Cardiac muscle cell (in vitro differentiated cells and primary cell): Measurements from ENCODE around the gene KIF26B. TPM values are rescaled to one million over a fixed set of nuclear protein-coding genes. Genes with fewer than 3 reads are reported as not detected.

ENCODE experiments used
- DNase-seq, 2 donors: peaks; one replicate each; pipeline versions ENCODE4 v3.0.0 to v3.0.0-alpha.2; 2010 to 2017; ENCODE audit warnings: low read depth in 1 of 2, low spot score in 1 of 2
- H3K27ac ChIP-seq: fragments of 200-600 bp; sonication (generic); 2 replicates; pipeline ENCODE4 v1.5.1; 2016
- H3K27me3 ChIP-seq: fragments of 200-600 bp; sonication (generic); 2 replicates; pipeline ENCODE4 v1.6.0; 2016; ENCODE audit warnings: control low read depth
- H3K36me3 ChIP-seq: fragments of 200-600 bp; sonication (generic); 2 replicates; pipeline ENCODE4 v1.5.1; 2016; ENCODE audit warnings: control low read depth
- H3K4me1 ChIP-seq: fragments of 200-600 bp; sonication (generic); 2 replicates; pipeline ENCODE4 v1.8.1; 2017; ENCODE audit warnings: low read depth, mild to moderate bottlenecking, mixed run types
- H3K4me3 ChIP-seq: fragments of 200-600 bp; sonication (generic); 2 replicates; pipeline ENCODE4 v1.5.1; 2016; ENCODE audit warnings: mild to moderate bottlenecking
- H3K9me3 ChIP-seq: fragments of 200-600 bp; sonication (generic); 2 replicates; pipeline ENCODE4 v1.5.1; 2017; ENCODE audit warnings: low read depth, mild to moderate bottlenecking, control low read depth
- polyA plus RNA-seq: library from polyadenylated mRNA; unstranded; fragments of >200 nt; fragmentation: Nextera tagmentation; extraction: Ambion mirVana; gene quantifications from 2 replicates; pipeline ENCODE4 v1.2.1, GENCODE V29; 2016
- total RNA-seq: library from RNA; depleted of rRNA; stranded (reverse); fragments of >200 nt; gene quantifications from 2 replicates; pipeline ENCODE4 v1.2.3, GENCODE V29; 2016
- TF ChIP-seq, protein P1 (sequence below): IDR thresholded peaks from 2 replicates; pipeline ENCODE4 v1.5.1; 2012; ENCODE audit warnings: low read depth, mild to moderate bottlenecking, low read length

Gene KIF26B
- total and polyA plus RNA-seq, 2 experiments from 2014 or later, result 58.9 to 177 TPM

DNA sequence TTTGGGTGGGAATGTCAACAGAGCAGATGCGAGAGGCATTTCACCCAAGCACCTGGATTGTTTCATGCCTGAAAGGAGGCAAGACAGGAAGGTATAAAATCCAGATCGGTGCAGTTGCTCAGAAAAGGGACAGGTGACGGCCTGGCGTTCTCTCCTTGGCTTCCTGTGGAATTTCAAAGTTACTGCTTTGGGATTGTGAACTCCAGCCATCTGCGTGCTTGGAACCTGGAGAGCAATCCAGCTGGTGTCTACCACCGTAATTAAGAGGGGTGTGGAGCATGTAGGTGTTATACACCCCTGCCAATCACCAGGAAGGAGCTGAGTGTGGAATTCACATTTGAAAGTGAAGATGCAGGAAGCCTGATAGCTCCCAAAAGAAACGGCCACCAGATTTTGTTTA is 286.1 kb downstream of the KIF26B start:
- TF ChIP-seq, protein P1, sequence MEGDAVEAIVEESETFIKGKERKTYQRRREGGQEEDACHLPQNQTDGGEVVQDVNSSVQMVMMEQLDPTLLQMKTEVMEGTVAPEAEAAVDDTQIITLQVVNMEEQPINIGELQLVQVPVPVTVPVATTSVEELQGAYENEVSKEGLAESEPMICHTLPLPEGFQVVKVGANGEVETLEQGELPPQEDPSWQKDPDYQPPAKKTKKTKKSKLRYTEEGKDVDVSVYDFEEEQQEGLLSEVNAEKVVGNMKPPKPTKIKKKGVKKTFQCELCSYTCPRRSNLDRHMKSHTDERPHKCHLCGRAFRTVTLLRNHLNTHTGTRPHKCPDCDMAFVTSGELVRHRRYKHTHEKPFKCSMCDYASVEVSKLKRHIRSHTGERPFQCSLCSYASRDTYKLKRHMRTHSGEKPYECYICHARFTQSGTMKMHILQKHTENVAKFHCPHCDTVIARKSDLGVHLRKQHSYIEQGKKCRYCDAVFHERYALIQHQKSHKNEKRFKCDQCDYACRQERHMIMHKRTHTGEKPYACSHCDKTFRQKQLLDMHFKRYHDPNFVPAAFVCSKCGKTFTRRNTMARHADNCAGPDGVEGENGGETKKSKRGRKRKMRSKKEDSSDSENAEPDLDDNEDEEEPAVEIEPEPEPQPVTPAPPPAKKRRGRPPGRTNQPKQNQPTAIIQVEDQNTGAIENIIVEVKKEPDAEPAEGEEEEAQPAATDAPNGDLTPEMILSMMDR, result no peak

DNA sequence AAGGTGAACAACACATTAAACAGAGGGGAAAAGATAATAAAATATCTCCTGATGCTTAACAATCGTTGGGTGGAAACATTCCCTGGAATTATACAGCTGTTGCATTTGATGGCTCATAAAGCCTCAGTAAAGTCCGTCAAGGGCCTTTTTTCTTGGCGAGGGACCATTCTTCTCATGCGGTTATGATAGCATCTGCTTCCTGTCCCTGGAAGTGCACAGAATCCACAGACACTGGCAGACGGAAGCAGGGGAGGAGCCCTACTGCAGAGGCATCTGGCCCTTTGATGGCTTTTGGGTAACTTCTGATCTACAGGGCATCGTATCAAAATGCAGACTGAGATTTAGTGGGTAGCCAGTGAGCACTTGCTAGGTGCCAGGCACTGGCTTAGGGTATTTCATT is 286.9 kb downstream of the KIF26B start:
- TF ChIP-seq, protein P1, result no peak
- Histone ChIP-seq H3K4me1 (peaks cover 31% of the 10 kb centered on the region), H3K27ac (peak overlapping the region; percentile 66), H3K9me3 (no peaks in the 10 kb centered on the region), H3K27me3 (no peaks in the 10 kb centered on the region), H3K36me3 (no peaks in the 10 kb centered on the region), H3K4me3 (no peak overlapping the region)
- peak in 1 of 2 donors; percentile 67 for DNase-seq

More for the DNA sequence above, 286.1 kb downstream of the KIF26B start:
- Histone ChIP-seq H3K36me3 (no peaks in the 10 kb centered on the region), H3K4me1 (peaks cover 31% of the 10 kb centered on the region), H3K4me3 (no peak overlapping the region), H3K27me3 (no peaks in the 10 kb centered on the region), H3K27ac (peak overlapping the region; percentile 66), H3K9me3 (no peaks in the 10 kb centered on the region)
- no peak for DNase-seq

- no peaks in the 10 kb centered on the region for H3K36me3 ChIP-seq
- no peak overlapping the region for H3K4me3 ChIP-seq
- DNase-seq, result no peak
- TF ChIP-seq, protein P1, result no peak
- peak overlapping the region; percentile 78 for H3K27ac ChIP-seq
- H3K9me3 ChIP-seq, result no peaks in the 10 kb centered on the region
- H3K4me1 ChIP-seq, result peaks cover 29% of the 10 kb centered on the region
- H3K27me3 ChIP-seq, result no peaks in the 10 kb centered on the region
Observed at GRCh38 chr1:245444147-245444828, 289.5 kb downstream of the KIF26B start.

- Histone ChIP-seq H3K36me3 (no peaks in the 10 kb centered on the region), H3K27ac (peak overlapping the region; percentile 78), H3K4me3 (no peak overlapping the region), H3K9me3 (no peaks in the 10 kb centered on the region), H3K27me3 (no peaks in the 10 kb centered on the region), H3K4me1 (peaks cover 33% of the 10 kb centered on the region)
- DNase-seq, result no peak
- TF ChIP-seq, protein P1, result no peak
Observed at GRCh38 chr1:245444945-245445344, 290.2 kb downstream of the KIF26B start.

DNA sequence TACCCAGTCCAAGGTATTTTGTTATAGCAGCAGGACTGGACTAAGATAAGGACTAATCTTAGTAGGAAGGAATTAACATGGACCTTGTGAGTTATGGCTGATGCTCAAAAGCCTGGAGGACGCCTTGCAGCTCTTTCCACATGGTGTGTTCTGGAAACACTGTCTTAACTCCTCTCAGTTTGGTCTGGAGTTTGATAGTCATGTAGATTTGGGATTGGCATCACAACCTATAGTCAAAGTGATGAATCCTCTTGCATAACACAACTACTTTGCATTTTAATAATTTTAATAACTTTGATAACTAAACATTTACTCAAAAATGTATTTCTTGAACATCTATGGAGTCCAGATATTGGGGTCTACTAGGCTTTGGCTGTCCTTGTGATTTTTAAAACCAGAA is 293.7 kb downstream of the KIF26B start:
- TF ChIP-seq, protein P1, result no peak
- no peaks in the 10 kb centered on the region for H3K27me3 ChIP-seq
- peak overlapping the region; percentile 85 for H3K27ac ChIP-seq
- peaks cover 22% of the 10 kb centered on the region for H3K4me1 ChIP-seq
- no peaks in the 10 kb centered on the region for H3K36me3 ChIP-seq
- H3K4me3 ChIP-seq, result no peak overlapping the region
- no peaks in the 10 kb centered on the region for H3K9me3 ChIP-seq
- no peak for DNase-seq
